Medulla oblongata (tissue), 1 donor: ENCODE results near the gene NHS.
"Not testable (repeated sequence)": the region's sequence is repeated elsewhere in the genome, so short reads cannot be mapped to it uniquely, and the experiment has no call there.

ENCODE experiments used
- DNase-seq: peaks from one replicate; pipeline ENCODE4 v3.0.0-alpha.2; 2015; ENCODE audit errors: extremely low spot score

NHS gene

GRCh38 chrX:17549107-17549651 is 174.2 kb downstream of the NHS start:
- DNase-seq: peak; percentile 14

GRCh38 chrX:17550011-17550410 is 175.0 kb downstream of the NHS start:
- DNase-seq: no peak

GRCh38 chrX:17552044-17552650 is 177.1 kb downstream of the NHS start:
- DNase-seq: no peak

- DNase-seq: no peak
Observed at GRCh38 chrX:17553469-17553868, 178.5 kb downstream of the NHS start.

- DNase-seq: no peak
Observed at GRCh38 chrX:17553961-17554482, 179.0 kb downstream of the NHS start.

- no peak for DNase-seq
Observed at GRCh38 chrX:17554914-17555313, 179.9 kb downstream of the NHS start.

- DNase-seq: no peak
Observed at GRCh38 chrX:17555846-17556245, 180.8 kb downstream of the NHS start.

GRCh38 chrX:17559728-17560379 is 184.9 kb downstream of the NHS start:
- DNase-seq: no peak

GRCh38 chrX:17560385-17560784 is 185.4 kb downstream of the NHS start:
- DNase-seq: no peak

- no peak for DNase-seq
Observed at GRCh38 chrX:17563076-17563475, 188.1 kb downstream of the NHS start.

- no peak for DNase-seq
Observed at GRCh38 chrX:17563515-17563914, 188.5 kb downstream of the NHS start.

- no peak for DNase-seq
Observed at GRCh38 chrX:17564689-17565409, 189.8 kb downstream of the NHS start.

GRCh38 chrX:17566740-17567139 is 191.7 kb downstream of the NHS start:
- DNase-seq: no peak

- no peak for DNase-seq
Observed at GRCh38 chrX:17567187-17567586, 192.2 kb downstream of the NHS start.

- no peak for DNase-seq
Observed at GRCh38 chrX:17567821-17568220, 192.8 kb downstream of the NHS start.

- not testable (repeated sequence) for DNase-seq
Observed at GRCh38 chrX:17568804-17569203, 193.8 kb downstream of the NHS start.

GRCh38 chrX:17579026-17579425 is 204.0 kb downstream of the NHS start:
- DNase-seq: no peak

- no peak for DNase-seq
Observed at GRCh38 chrX:17580539-17581152, 205.6 kb downstream of the NHS start.

- DNase-seq: no peak
Observed at GRCh38 chrX:17581641-17582040, 206.6 kb downstream of the NHS start.

- DNase-seq: no peak
Observed at GRCh38 chrX:17584248-17584681, 209.3 kb downstream of the NHS start.

GRCh38 chrX:17585006-17585405 is 210.0 kb downstream of the NHS start:
- no peak for DNase-seq

- no peak for DNase-seq
Observed at GRCh38 chrX:17587366-17587765, 212.4 kb downstream of the NHS start.
